Kidney (tissue), 14 donors: ENCODE data around the gene THSD4. TPM values are rescaled to one million over a fixed set of nuclear protein-coding genes. Genes with fewer than 3 reads are reported as not detected.

Experiments
- DNase-seq, 5 donors: peaks; one replicate each; pipeline ENCODE4 v3.0.0-alpha.2; 2013 to 2020
- FAIRE-seq: peaks from 2 replicates; lab custom pipeline; 2012; peaks lifted over from hg19 to GRCh38; lab: Jason Lieb, UNC
- H3K27ac ChIP-seq, 2 donors: one replicate each; pipeline ENCODE4 v1.7.0; 2013; ENCODE audit warnings: low read depth in 2 of 2, low read length in 2 of 2, inconsistent platforms in 1 of 2
- H3K27me3 ChIP-seq: one replicate; pipeline ENCODE4 v1.7.1; 2013; ENCODE audit warnings: low read length, inconsistent platforms; ENCODE audit not compliant: control insufficient read depth, insufficient read depth
- H3K36me3 ChIP-seq, 3 donors: one replicate each; pipeline versions ENCODE4 v1.7.0 to v1.7.1; 2013; ENCODE audit warnings: low read length in 3 of 3, control low read depth in 1 of 3, inconsistent platforms in 1 of 3; ENCODE audit not compliant: insufficient read depth in 3 of 3, control insufficient read depth in 2 of 3
- H3K4me1 ChIP-seq, 3 donors: one replicate each; pipeline versions ENCODE4 v1.7.0 to v1.7.1; 2013; ENCODE audit warnings: low read length in 3 of 3, inconsistent platforms in 1 of 3, low read depth in 1 of 3; ENCODE audit not compliant: control insufficient read depth in 2 of 3, insufficient read depth in 2 of 3
- H3K4me3 ChIP-seq, 3 donors: one replicate each; pipeline versions ENCODE4 v1.7.0 to v1.8.1; 2013; ENCODE audit warnings: low read length in 3 of 3, control low read depth in 1 of 3, inconsistent platforms in 1 of 3
- H3K9ac ChIP-seq, 3 donors: one replicate each; pipeline versions ENCODE4 v1.7.0 to v1.7.1; 2013; ENCODE audit warnings: low read length in 3 of 3, control low read depth in 1 of 3, inconsistent platforms in 1 of 3
- H3K9me3 ChIP-seq, 3 donors: one replicate each; pipeline versions ENCODE4 v1.7.0 to v1.7.1; 2013; ENCODE audit warnings: low read length in 3 of 3, control low read depth in 1 of 3, inconsistent platforms in 1 of 3; ENCODE audit not compliant: control insufficient read depth in 2 of 3, insufficient read depth in 1 of 3
- intact Hi-C: fragments of 100-400 bp; cut with DNase I; formaldehyde crosslinking; loops from one replicate; pipeline ENCODE4 v1.11.1; 2022
- polyA plus RNA-seq: library from polyadenylated mRNA; stranded (reverse); fragments of 350-450 nt; fragmentation: Illumina TruSeq; extraction: RNeasy Lipid Tissue Mini Kit (QIAGEN cat#74804); gene quantifications from one replicate; pipeline ENCODE4 v1.2.3, GENCODE V29; 2014; ENCODE audit warnings: low read depth, low replicate concordance; ENCODE audit not compliant: insufficient read depth
- total RNA-seq: library from RNA; stranded (reverse); fragmentation: NEBNext Ultra II Directional; extraction: Animal tissue kit (Norgen Biotek cat#: 25700); gene quantifications from one replicate; pipeline ENCODE4 v1.2.1, GENCODE V29; 2021
- TF ChIP-seq, protein P1 (sequence below): IDR thresholded peaks from 3 replicates; pipeline ENCODE4 v1.5.1; 2012; ENCODE audit warnings: mild to moderate bottlenecking, moderate library complexity, borderline replicate concordance; ENCODE audit not compliant: insufficient read depth; ENCODE audit errors: extremely low read depth
- donor health status: control.
- donor health status: control.
- donor health status: control.
- donor health status: control.
- donor health status: control.
- donor health status: DM: yes; HTN: yes; CAD: no.
- donor health status: Normal renal cell carcinoma (clear cell type).

The THSD4 gene
- total and polyA plus RNA-seq, 2 donors from 2014 or later = 9.4 to 36.3 TPM

DNA sequence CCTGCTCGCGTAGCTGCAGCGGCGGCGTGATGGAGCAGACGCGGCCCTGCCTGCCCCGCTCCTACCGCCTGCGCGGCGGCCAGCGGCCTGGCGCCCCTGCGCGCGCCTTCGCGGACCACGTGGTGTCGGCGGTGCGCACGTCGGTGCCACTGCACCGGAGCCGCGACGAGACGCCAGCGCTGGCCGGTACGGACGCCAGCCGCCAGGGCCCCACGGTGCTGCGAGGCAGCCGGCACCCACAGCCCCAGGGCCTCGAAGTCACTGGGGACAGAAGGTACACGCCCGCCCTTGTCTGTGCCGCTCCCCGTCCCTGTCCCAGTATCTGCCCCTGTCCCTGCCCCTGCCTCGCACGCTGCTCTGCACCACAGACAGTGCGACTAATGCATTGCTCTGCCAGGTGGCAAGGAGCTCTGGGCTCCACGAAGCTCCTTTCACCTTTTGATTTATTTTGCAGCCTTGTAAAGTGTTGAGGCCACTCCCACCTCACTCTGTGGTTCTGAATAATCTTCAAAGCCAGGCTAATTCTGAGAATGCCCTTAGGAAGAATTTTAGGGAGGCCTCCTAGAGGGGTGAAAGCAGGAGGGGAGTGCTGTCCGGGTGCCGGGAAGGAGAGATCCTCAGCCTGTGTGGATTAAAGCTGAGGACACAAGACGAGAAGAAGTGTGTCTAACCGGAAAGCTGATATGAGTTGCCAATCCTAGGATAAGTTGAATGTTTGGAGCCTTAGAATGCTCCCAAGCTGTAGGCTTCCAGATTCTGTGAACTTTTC lies 100.0 kb downstream of the THSD4 start:
- DNase-seq = no peak
- FAIRE-seq = no peak
- Histone ChIP-seq H3K27ac (no peak overlapping the region), H3K4me3 (no peak overlapping the region), H3K9ac (no peak overlapping the region), H3K36me3 (no peaks in the 10 kb centered on the region), H3K27me3 (no peaks in the 10 kb centered on the region), H3K4me1 (no peaks in the 10 kb centered on the region), H3K9me3 (no peaks in the 10 kb centered on the region)
- intact Hi-C loops = no loop called here
- TF ChIP-seq, protein P1, sequence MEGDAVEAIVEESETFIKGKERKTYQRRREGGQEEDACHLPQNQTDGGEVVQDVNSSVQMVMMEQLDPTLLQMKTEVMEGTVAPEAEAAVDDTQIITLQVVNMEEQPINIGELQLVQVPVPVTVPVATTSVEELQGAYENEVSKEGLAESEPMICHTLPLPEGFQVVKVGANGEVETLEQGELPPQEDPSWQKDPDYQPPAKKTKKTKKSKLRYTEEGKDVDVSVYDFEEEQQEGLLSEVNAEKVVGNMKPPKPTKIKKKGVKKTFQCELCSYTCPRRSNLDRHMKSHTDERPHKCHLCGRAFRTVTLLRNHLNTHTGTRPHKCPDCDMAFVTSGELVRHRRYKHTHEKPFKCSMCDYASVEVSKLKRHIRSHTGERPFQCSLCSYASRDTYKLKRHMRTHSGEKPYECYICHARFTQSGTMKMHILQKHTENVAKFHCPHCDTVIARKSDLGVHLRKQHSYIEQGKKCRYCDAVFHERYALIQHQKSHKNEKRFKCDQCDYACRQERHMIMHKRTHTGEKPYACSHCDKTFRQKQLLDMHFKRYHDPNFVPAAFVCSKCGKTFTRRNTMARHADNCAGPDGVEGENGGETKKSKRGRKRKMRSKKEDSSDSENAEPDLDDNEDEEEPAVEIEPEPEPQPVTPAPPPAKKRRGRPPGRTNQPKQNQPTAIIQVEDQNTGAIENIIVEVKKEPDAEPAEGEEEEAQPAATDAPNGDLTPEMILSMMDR = no peak

DNA sequence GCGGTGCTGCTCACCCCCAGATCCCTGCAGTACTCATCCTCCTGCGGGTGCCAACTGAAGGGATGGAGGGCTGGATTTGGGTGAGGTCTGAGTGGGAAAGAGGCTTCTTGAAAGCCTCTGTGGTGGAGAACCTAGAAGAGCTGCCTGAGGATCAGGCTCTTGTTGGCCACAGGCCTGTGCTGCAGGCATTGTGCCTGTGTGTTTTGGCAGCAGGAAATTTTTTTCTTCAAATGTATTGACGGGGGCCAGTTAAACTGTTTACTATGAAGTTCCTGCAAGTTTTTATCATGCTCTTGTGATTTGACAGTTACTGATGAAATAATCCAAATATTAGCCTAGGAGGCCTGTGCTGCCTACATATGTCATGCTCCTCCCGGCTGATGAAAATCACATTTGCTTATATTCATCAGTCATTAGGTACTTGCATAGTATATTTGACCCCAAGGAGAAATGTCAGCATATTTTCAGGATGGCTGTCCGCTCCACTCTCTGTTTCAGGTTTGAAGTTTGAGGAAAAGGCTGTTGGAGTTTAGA lies 103.1 kb downstream of the THSD4 start:
- TF ChIP-seq, protein P1 = no peak
- Histone ChIP-seq H3K9me3 (no peaks in the 10 kb centered on the region), H3K36me3 (no peaks in the 10 kb centered on the region), H3K4me3 (no peak overlapping the region), H3K27ac (no peak overlapping the region), H3K4me1 (no peaks in the 10 kb centered on the region), H3K9ac (no peak overlapping the region), H3K27me3 (no peaks in the 10 kb centered on the region)
- DNase-seq (no peak), FAIRE-seq (no peak)
- intact Hi-C loops = no loop called here

DNA sequence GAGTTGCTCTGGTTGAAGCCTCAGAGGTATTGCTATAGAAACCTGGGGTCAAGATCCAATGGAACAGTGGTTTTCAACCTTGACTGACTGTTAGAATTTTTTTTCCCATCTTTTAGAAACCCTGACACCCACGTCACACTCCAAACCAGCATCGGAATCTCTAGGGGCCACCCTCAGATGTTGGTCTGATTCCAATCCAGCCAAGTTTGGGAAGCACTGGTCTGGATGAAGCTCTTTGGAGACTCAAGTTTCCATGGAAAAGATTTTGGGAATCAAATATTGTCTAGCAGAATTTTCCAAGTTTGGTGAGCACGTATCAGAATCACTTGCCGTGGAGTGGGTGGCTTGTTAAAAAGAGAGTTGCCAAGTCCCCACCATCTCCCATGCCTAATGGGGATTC lies 103.8 kb downstream of the THSD4 start:
- H3K9me3 ChIP-seq = no peaks in the 10 kb centered on the region
- H3K27ac ChIP-seq = no peak overlapping the region
- TF ChIP-seq, protein P1 = no peak
- intact Hi-C loops = no loop called here
- DNase-seq = no peak
- no peaks in the 10 kb centered on the region for H3K36me3 ChIP-seq
- no peak for FAIRE-seq
- H3K4me3 ChIP-seq = no peak overlapping the region
- H3K27me3 ChIP-seq = no peaks in the 10 kb centered on the region
- H3K4me1 ChIP-seq = no peaks in the 10 kb centered on the region
- no peak overlapping the region for H3K9ac ChIP-seq

DNA sequence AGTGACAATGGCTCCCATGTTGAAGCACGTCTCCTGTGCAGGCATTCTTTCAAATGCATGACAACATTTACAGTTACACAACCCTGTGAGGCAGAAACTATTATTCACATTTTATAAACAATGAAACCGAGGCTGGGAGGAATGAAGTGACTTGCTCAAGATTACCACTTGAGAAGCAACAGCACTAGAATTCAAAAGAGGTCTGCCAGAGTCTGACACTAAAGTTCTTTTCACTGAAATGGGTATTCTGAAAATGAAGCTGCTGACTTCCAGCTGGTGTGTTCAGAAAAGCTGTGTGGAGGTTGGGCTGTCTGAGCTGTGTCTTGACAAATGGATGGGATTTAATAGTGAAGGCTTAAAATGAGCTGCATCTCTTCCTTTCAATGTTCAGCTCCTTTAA lies 104.4 kb downstream of the THSD4 start:
- no peak overlapping the region for H3K9ac ChIP-seq
- H3K27me3 ChIP-seq = no peaks in the 10 kb centered on the region
- intact Hi-C loops = no loop called here
- H3K27ac ChIP-seq = no peak overlapping the region
- H3K9me3 ChIP-seq = no peaks in the 10 kb centered on the region
- no peaks in the 10 kb centered on the region for H3K36me3 ChIP-seq
- no peaks in the 10 kb centered on the region for H3K4me1 ChIP-seq
- FAIRE-seq (no peak), DNase-seq (no peak)
- TF ChIP-seq, protein P1 = no peak
- no peak overlapping the region for H3K4me3 ChIP-seq
